Astrocyte of the cerebellum (primary cell): ENCODE measurements around the gene BACE1.
"Not testable (repeated sequence)": the region's sequence is repeated elsewhere in the genome, so short reads cannot be mapped to it uniquely, and the experiment has no call there.

Experiments used
- DNase-seq: peaks from one replicate; pipeline ENCODE4 v3.0.0-alpha.2; 2011; ENCODE audit warnings: low read depth
- H3K4me3 ChIP-seq: 2 replicates; pipeline ENCODE4 v1.5.1; 2011; ENCODE audit warnings: mild to moderate bottlenecking, low read depth, low read length, moderate library complexity
- CTCF ChIP-seq: IDR thresholded peaks from 2 replicates; pipeline ENCODE4 v1.5.1; 2012; ENCODE audit warnings: low read length, low read depth, moderate library complexity, mild to moderate bottlenecking; ENCODE audit errors: missing control alignments
- in situ Hi-C: cut with HindIII; loops from 2 replicates; pipeline ENCODE4 v1.10.0; 2017; ENCODE audit warnings: low sequenced_read_pairs

BACE1 gene

GRCh38 chr11:117279711-117280376 lies 36.2 kb downstream of the BACE1 start:
- DNase-seq, result no peak

DNA sequence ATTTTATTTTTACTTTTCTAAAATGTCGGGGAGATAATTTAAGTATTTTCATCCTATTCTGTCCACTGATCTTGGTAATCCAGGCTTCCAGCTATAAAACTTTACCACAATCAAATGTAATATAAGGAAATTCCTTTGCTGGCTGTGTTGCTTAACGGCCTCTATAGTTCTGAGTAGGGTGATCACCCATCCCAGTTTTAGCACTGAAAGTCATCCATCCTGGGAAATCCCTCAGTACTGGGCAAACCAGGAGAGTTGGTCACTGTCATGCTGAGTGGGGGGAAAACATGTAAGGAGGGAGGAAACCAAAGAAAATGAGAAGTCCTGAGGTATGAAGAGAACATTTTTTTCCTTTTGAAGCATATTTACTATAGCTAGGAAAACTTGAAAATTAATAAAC lies 37.7 kb downstream of the BACE1 start:
- in situ Hi-C loops, result loop anchor here (5.0 kb wide), 1 partner anchor 36 kb away; no protein-coding TSS in a partner anchor
- DNase-seq, result no peak
- TF ChIP-seq CTCF, result no peak
- no peak overlapping the region for H3K4me3 ChIP-seq

More at GRCh38 chr11:117279711-117280376, 36.2 kb downstream of the BACE1 start:
- no peak overlapping the region for H3K4me3 ChIP-seq
- in situ Hi-C loops, result loop anchor here (5.0 kb wide), 1 partner anchor 38 kb away; no protein-coding TSS in a partner anchor
- no peak for TF ChIP-seq CTCF

DNA sequence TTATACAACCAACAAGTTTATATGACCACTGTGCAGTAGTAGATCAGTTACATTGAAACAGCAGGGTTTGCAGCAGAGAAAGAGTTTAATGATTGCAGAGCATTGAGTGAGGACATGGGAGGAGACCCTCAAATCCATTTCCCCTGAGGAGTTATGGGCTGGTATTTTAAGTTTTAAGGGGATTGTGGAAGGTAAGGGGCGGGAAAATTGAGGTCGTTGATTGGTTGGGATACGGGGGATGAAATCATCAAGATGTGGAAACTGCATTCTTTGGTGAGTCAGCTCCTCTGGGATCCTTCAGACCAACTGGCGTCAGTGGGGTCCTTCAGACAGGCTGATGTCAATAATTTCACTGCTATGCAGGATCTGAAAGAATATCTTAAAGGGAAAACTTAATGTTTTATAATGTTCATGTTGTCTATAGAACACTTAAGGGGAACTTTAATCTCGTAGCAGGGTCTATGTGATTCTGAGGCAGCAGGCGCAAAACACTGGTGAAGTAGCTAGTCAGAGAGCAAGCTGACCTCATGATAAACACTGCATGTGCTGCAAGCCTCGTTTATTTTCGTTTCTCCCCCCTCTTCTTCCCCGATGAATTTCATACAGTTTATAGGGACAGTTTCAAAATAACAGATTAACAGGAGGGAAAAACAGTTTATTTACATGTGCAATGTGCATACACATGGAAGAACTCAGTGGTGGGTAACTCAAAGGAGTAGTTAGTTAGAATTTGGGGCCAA lies 42.3 kb downstream of the BACE1 start:
- in situ Hi-C loops, result no loop called here
- peak; percentile 22 for DNase-seq
- no peak overlapping the region for H3K4me3 ChIP-seq
- TF ChIP-seq CTCF, result no peak

DNA sequence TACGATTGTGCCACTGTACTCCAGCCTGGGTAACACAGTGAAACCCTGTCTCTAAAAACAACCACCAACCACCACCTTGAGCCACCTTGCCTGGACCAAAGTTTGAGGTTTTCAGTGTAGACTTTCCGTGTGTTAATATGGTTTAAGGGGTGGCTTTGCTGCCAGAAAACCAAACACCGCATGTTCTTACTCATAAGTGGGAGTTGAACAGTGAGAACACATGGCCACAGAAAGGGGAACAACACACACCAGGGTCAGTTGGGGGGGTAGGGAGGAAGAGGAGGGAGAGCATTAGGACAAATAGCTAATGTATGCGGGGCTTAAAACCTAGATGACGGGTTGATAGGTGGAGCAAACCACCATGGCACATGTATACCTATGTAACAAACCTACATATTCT lies 43.9 kb downstream of the BACE1 start:
- DNase-seq, H3K4me3 ChIP-seq, in situ Hi-C loops: not testable (repeated sequence)

GRCh38 chr11:117271208-117271607 lies 44.8 kb downstream of the BACE1 start:
- no peak overlapping the region for H3K4me3 ChIP-seq
- in situ Hi-C loops, result no loop called here
- no peak for DNase-seq
- no peak for TF ChIP-seq CTCF

GRCh38 chr11:117269856-117270255 lies 46.2 kb downstream of the BACE1 start:
- in situ Hi-C loops, result no loop called here
- H3K4me3 ChIP-seq, result no peak overlapping the region
- DNase-seq, result no peak
- TF ChIP-seq CTCF, result no peak

- H3K4me3 ChIP-seq, result no peak overlapping the region
- no peak for TF ChIP-seq CTCF
Measured at GRCh38 chr11:117265745-117266144, 50.3 kb downstream of the BACE1 start.

GRCh38 chr11:117264624-117265323 lies 51.3 kb downstream of the BACE1 start:
- H3K4me3 ChIP-seq, in situ Hi-C loops, DNase-seq: not testable (repeated sequence)

More at GRCh38 chr11:117265745-117266144, 50.3 kb downstream of the BACE1 start:
- in situ Hi-C loops, result no loop called here
- no peak for DNase-seq
